ENCODE data around the gene STX8.

DNA sequence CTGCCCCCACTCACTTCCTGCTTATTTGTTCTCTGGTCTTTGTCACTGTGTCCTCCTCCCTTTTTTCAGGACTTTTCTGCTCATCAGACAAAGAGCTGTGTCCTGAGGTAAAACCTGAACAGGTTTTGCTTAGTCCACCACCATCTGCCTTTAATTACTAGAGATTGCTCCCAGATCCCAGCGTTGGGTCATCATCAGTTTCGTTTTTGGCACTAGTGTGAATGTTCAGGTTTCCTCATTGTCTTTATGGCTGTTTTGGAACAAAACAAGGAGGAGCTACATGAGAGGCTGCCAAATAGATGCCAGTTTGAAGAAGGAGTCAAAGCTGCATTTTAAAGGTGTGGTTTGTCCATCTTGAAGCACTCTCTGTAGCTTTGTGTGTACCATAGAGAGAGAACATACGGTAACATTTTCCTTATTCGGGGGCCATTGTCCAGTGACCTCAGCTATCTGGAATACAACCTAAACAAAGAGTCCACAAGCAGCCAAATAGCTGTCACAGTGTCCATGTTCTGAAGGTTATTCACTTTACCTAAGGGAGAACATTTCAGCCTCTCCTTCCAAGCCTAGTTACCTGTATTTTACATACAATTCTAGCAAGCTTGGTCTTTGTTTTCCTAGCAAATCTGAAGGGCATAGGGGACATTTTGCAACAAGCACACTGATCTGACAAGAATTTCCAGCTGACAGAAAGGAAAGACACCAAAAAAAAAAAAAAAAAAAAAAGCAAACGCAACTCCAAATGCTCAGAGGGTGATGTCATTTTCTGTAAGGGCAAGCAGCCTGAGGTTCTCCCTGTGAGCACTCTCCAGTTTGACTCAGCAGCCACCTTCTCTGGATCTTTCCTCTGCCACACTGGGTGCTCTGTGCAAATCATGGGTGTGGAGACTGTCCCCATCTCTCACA is 358.2 kb downstream of the STX8 start:
- TF ChIP-seq PPARA (CRISPR knock-in tag; IDR thresholded peaks at IDR 0.05; ENCODE audit: borderline replicate concordance) (no peak), ARNTL (CRISPR knock-in tag; IDR thresholded peaks at IDR 0.05; ENCODE audit: borderline replicate concordance, low read depth) (no peak), RARB (CRISPR knock-in tag; IDR thresholded peaks at IDR 0.05) (no peak), CSDC2 (CRISPR knock-in tag; IDR thresholded peaks at IDR 0.05) (no peak), GLIS3 (CRISPR knock-in tag; IDR thresholded peaks at IDR 0.05) (no peak), TOX (CRISPR knock-in tag; IDR thresholded peaks at IDR 0.05; ENCODE audit: borderline replicate concordance) (no peak)
- TF ChIP-seq, protein P1, sequence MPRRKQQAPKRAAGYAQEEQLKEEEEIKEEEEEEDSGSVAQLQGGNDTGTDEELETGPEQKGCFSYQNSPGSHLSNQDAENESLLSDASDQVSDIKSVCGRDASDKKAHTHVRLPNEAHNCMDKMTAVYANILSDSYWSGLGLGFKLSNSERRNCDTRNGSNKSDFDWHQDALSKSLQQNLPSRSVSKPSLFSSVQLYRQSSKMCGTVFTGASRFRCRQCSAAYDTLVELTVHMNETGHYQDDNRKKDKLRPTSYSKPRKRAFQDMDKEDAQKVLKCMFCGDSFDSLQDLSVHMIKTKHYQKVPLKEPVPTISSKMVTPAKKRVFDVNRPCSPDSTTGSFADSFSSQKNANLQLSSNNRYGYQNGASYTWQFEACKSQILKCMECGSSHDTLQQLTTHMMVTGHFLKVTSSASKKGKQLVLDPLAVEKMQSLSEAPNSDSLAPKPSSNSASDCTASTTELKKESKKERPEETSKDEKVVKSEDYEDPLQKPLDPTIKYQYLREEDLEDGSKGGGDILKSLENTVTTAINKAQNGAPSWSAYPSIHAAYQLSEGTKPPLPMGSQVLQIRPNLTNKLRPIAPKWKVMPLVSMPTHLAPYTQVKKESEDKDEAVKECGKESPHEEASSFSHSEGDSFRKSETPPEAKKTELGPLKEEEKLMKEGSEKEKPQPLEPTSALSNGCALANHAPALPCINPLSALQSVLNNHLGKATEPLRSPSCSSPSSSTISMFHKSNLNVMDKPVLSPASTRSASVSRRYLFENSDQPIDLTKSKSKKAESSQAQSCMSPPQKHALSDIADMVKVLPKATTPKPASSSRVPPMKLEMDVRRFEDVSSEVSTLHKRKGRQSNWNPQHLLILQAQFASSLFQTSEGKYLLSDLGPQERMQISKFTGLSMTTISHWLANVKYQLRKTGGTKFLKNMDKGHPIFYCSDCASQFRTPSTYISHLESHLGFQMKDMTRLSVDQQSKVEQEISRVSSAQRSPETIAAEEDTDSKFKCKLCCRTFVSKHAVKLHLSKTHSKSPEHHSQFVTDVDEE (CRISPR knock-in tag; IDR thresholded peaks at IDR 0.05), result no peak
